Endothelial cell of hepatic sinusoid (primary cell): ENCODE results near the gene AGPAT2.

Experiments used
- in situ Hi-C: cut with HindIII; loops from 2 replicates; pipeline ENCODE4 v1.10.0; 2017; ENCODE audit warnings: low sequenced_read_pairs

AGPAT2 gene

DNA sequence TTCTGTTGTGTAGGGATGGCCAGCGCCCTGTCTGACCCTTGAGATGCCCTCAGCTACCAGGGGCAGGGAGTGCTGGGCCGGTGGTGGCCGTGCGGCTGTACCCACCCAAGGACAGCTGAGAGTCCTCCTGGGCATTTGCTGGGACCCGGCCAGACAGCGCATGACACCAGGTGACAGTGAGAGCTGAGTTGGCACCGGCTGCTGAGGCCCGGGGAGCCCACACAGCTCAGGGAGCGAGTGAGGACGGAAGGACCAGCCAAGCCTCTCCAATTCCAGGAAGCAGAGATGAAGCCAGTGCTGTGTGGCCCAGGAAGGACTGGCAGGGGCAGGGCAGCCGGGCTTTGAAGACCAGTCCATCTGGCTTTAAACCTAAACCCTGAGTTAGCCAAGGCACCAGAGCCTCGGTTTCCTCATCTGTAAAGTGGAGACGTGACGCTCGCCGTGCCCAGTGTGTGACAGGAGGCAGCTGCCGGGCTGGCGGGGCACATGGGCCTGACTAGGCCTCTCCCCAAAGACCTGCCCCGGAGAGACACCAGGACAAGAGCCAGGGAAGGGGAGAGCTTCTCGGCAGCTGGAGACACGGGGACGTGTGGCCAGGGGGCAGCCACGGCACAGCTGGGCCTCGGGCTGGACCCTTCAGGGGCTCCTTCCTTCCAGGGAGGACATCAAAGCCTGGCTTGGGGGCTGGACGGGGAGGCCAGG lies 3.0 kb upstream of the AGPAT2 start:
- in situ Hi-C loops: no loop called here

DNA sequence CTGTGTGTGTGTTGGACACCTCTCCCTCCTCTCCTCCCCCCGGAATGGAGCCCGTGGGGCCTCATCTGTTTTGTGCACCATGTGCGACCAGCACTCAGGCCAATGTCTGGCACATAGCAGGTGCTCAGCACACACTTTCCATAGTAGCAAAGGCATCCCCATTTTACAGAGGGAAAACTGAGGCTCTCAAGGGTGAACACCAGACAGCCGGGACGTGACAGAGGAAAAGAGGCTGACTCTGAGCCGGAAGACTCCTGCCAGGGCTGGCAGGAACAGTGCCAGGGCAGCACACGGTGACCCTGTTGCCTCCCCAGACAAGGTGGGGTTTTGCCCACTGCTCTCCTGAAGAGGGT lies 1.8 kb upstream of the AGPAT2 start:
- in situ Hi-C loops: no loop called here

DNA sequence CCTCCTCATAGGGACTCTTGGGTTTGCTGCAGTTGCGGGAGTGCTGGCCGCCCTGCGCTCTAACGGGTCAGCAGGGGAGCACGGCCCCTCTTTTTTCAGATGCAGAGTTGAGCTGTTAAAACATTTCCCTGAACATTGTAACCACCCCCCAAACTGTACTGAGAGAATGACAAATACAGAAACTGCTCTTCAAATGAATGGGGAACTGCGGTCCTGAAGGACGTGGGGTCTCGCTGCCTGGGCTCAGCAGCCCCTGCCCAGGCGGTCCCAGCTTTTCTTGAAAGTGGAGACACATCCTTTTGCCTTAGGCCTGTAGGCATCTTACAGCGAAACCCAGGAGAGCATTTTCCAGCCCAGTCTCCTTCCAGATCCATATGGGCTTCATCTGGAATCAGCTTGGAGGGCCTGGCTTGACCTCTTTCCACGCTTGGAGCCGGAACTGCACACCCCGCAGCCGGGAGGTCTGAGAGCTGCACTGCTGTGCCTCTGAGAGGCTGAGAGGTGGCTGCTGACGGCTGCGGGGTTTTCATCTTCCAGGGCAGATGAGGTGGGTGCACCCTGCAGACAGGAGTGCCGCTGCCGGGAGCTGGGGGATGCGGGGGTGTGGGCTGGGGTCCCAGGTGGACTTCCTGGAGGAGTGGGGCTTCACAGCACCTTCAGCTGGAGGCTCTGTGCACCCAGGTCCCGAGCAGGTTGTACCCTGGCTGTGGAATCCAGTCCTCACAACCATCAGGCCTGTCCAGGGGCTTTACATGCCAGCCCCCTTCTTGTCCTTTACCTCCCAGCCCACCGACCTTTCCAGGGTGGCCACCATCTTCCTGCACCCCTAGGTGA lies 1.2 kb upstream of the AGPAT2 start:
- in situ Hi-C loops: no loop called here

DNA sequence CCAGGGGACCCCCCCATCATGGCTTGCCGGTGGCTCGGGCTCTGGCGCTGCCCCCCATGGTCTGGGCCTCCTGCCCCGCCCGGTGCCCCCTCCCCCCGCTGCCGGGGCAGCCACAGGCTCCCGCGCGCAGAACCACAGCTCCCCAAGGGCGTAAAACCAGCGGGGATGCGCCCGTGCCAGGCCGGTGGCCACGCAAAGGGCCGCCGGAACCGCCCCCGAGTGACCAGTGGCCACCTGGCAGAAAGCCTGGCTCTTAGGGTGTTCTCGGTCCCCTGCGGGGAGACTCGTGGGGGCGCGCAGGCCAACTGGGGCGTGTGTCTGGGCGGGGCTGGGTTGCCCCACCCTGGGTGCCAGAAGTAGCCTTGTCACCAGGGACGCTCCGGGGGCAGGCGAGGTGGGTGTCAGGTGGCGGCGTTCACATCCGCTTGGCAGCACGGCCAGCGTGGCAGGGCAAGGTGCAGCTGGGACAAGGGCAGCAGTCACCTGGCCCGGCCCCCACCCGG lies 515 bp upstream of the AGPAT2 start:
- in situ Hi-C loops: no loop called here

DNA sequence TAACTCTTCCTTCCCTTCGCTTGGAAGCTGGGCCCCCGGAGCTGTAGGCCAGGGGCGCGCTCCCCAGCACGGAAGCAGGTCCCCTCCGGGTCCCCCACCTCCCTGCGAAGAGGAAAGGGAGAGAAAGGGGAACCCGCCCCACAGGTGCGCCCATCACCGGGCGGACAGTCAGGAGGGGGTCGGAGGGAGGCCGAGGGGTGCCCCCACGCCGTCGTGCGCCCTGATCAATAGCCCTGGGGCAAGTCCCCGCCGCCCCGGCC lies 793 bp downstream of the AGPAT2 start:
- in situ Hi-C loops: no loop called here

DNA sequence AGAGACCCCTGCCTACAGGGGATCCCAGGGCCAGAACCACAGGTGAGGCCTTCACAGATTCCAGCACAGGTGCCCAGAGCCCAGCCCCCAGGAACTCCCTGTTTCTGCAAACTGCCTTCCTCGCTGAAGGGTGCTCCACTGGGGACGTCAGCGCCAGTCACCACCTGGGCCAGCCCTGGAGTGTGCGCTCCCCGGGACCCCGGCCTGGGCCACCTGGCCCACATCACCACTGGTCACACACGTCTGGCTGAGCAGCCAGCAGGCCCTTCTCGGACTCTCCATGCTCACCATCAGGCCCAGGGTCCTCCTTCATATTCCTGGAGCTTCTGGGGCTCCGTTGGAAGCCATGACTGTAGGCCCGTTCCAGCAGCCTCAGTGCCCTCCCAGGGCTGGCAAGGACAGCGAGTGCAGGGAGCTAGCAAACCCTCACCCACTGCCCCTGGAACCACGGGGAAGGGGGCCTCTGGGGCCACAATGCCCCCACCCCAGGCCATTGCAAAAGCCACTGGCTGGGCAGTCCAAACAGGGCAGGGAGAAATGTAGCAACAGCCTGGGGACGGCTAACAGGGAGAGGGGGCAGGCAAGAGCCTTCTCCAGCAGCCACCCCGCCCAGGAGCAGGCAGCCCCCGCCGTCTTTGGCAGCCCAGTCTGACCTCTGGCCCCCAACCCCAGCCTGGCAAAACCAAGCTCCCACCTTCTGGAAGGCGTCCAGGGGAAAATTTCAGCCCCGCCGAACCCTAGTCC lies 1.3 kb downstream of the AGPAT2 start:
- in situ Hi-C loops: no loop called here

DNA sequence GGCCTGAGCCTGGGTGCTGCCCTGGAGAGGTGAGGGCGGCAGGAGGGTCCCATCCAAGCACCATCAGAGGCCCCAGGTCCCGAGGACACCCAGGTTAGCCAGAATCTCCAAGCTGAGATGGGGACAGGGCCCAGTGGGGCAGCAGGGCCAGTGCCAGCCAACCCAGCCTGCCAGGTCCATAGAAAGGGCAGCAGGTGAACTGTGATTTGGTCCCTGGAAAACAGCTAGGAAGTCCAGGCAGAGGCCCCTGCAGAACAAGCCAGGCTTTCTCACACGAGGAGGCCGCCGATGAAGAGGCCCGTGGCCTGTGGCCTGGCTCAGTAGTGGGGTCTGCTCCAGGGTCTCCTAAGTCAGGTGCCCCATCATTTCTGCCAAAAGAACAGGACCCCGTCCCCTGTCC lies 2.0 kb downstream of the AGPAT2 start:
- in situ Hi-C loops: no loop called here

DNA sequence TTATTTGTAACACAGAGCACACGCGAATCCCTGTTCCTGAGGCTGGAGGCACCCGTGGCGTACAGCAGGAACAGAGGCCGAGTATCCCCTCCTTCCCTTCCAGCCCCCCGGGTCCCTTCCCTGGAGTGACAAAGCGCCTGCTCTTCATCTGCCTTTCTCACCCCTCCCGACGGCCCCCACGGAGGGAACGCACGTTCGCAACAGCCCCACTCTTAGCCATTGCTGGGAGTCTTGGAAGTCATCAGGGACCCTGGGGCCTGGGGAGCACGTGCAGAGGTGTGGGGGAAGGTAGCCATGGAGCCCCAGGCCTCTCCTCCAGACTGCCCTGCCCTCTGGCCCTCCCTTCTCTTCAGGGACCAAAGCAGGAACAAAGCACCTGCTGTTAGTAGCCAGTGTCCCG lies 2.5 kb downstream of the AGPAT2 start:
- in situ Hi-C loops: no loop called here

DNA sequence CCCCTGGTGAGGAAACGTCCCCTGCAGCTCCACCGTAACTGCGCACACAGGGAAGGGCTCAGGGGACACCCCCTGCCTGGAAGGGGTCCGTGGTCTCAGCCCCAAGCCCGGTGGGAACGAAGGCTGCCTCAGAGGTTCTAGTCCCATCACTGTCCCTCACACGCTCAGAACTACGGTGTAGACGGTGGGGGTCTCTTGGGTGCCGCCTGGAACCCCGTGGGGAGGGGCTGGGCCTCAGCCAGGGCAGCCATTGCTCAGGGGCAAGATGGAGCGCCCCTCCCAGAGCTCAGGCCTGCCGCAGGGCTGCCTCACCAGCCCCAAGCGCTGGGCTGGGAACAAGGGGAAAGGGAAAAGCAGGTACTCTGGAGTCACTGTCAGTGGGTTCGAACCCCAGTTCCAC lies 2.9 kb downstream of the AGPAT2 start:
- in situ Hi-C loops: no loop called here

DNA sequence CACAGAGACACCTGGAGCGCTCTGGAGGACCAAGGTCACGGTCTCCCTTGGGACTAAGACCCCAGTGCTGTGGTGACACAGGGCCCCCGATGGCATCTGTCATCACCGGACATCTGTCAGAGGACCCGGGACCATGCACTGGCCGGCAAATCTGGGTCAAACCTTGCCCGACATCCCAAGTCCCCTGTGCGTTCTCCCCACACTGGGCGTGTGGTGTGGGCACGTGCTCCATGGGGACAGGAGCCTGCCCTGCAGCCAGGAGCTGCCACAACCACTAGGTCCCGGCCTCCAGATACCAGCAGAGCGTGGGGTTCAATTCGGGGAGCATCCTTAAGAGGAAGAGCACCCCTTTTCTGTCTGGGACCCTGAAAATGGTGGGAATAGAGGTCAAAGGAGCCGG lies 3.5 kb downstream of the AGPAT2 start:
- in situ Hi-C loops: no loop called here

DNA sequence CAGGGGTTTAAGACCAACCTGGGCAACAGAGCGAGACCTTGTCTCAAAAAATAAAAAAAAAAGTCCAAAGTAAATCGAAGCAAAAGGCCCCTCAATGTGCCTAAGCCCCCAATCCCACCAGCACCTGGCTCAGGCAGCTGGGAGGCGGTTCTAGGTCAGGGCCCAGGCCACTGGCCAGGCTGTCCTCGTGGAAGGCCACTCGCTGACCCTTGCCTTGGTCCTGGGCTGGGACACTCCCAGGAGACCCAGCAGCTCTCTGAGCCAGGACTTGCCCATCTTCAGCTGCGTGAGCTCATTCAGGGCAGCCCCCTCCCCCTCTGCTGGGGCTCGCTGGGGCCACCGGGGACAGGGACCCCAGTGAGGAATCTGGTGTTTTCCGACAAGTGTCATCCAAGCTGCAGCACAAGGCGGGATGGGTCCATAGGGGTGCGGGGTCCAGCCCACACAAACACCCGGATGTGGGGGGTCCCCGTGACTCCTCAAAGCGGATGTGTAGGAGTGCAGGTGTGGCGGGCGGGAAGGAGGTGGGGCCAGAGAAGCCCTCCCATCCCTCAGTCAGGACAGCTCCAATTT lies 4.0 kb downstream of the AGPAT2 start:
- in situ Hi-C loops: no loop called here

DNA sequence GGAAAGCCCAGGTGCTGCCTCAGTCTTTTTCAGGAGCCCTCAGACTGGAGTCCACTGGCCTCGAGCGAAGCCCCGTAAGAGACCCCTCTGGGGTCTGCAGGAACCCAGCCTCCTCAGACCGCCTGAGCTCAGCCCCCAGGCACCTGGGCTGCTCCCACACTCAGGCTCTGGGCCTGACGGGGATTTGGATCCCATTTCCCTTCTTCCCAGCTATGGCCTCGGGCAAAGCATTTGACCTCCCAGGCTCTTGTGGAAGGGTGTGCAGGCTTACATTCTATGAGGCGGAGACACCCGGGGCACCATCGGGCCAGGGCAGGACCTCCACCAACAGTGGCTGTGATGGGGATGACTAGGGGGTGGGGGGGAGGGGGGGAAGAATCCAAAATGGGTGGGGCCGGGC lies 4.5 kb downstream of the AGPAT2 start:
- in situ Hi-C loops: no loop called here

DNA sequence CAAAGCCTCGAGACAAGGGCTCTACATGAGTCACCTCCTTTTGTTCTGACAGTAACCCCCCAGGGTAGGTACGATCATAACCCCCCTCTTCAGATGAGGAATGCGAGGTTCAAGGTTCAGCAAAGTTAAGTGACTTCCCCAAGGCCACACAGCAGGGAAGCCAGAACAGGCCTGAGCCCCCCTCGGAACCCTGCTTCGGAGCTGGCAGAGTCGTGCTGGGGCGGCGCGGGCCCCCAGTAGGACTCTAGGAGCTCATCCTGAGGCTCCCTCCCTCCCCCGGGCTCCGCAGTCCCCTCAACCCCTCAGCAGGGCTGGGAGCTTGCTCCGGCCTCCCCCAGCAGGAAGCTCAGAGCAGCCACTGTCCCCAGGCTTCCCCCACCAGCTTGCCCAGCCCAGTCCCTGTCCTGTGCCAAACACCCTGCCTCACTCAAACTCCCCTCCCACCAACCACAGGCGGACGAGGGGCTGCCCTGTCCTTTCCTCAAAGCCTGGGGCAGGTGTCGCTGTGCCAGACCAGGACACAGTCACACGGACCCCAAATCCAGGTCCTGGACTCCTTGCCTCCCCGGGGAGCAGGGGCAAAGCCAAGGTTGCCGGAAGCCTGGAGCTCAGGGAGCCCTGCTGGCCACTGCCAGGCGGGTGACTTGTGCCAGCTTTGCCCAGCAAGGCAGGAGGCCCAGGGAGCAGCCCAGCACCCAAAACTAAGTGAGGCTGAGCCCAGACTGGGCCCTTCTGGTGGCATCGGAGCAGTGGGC lies 5.1 kb downstream of the AGPAT2 start:
- in situ Hi-C loops: no loop called here

DNA sequence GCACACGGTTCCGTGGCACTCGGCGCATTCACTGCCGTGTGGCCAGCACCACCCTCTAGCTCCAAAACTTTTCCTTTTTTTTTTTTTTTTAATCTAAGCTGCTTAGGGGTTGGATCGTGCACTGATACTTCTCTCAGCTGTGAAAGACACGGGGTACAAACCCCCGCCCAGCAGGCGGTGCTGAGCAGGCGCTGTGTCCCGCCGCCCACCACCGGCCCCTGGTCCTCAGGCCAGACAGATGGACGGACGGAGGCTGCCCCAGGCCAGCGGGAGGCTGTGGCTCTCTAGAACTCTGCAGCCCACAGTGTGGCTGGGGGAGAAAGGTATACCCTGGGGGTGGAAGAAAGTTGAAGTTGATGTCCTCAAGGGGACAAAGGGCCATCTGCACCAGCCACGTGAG lies 6.2 kb downstream of the AGPAT2 start:
- in situ Hi-C loops: no loop called here

DNA sequence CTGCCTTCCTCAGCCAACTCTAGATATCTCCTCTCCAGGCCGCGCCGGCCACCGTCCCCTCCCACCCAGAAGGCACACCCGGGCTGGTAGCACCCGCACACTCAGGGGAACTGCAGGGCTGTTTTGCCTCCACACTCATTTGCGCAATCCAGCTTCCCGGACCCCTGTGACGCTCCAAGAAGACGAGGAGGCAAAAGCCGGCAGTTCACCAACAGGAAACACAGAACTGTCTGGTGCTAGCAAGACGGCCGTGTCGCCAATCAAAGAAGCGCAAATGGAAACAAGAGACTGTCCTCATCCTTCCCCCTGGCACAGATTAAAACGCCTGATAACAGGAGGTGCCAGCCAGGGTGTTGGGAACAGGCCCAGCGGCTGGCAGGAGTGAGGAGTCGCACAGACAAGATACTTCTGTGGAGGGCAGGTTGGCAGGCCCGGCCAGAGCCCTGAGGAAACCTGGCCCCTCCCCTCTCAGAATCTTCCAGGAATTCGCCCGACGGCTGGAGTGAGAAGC lies 7.8 kb downstream of the AGPAT2 start:
- in situ Hi-C loops: loop anchor here (10.0 kb wide), 1 partner anchor 125 kb away; no protein-coding TSS in a partner anchor

DNA sequence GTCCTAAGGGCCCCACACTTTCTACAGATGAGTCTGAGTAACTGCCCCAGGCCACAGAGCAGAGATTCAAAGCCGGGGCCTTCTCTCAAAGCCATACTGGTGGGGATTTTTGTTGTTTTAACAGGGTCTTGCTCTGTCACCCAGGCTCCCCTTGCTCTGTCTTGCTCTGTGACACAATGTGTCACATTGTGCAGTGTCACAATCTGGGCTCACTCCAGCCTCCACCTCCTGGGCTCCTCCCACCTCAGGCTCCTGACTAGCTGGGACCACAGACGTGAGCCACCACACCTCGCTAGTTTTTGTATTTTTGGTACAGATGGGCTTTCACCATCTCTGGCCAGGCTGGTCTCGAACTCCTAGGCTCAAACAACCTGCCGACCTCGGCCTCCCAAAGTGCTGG lies 8.6 kb downstream of the AGPAT2 start:
- in situ Hi-C loops: loop anchor here (10.0 kb wide), 1 partner anchor 124 kb away; no protein-coding TSS in a partner anchor

DNA sequence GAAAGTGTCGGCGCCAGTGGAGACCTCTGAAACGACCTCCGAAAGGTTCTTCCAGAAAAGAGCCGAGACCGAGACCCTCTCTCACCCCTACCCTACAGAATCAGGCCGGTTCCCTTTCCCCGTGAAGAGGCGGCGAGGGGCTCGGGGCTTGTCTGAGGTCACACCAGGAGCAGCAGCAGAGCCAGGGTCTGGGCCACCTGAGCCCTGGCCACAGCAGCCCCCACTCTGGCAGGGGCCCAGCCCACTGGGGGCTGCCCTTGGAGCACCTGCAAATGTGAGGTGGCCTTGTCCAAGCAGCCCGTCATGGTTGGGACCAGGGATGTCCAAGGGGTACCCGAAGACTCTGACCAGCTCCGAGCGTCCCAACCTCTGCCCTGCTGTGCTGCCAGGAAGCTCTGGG lies 9.2 kb downstream of the AGPAT2 start:
- in situ Hi-C loops: loop anchor here (10.0 kb wide), 1 partner anchor 123 kb away; no protein-coding TSS in a partner anchor

DNA sequence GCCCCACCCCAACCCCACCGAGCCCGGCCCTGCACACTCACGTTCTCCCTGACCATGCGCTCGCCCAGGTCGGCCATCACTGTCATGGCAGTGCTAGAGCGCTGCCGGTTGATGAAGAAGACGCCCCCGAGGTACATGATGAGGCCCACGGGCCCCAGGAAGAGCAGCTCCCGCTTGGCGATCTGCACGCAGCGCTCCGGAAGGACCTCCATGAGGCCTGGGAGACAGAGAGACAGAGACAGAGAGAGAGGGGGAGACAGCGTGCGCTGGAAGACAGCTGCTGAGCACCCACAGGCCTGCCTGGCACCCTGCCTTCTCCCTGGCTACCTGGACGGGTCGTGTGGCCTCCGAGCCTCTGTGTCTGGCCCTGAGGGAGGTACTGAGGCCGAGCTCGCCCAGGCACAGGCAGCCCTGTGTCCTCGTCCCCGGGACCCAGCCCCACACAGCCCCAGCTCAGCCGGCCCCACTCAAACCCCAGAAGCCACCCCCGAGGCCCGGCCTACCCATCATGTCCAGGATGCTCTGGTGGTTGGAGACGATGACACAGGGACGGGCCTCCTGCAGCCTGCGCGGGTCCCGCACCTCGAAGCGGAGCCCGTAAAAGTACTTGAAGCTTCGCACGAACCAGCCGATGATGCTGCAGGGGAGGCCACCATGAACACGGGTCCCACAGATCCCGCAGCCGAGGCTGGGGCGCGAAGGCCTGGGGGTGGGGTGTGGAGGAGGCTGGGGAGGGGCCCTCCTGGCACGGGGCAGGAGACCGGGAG lies 10.2 kb downstream of the AGPAT2 start:
- in situ Hi-C loops: loop anchor here (10.0 kb wide), 1 partner anchor 122 kb away; no protein-coding TSS in a partner anchor

DNA sequence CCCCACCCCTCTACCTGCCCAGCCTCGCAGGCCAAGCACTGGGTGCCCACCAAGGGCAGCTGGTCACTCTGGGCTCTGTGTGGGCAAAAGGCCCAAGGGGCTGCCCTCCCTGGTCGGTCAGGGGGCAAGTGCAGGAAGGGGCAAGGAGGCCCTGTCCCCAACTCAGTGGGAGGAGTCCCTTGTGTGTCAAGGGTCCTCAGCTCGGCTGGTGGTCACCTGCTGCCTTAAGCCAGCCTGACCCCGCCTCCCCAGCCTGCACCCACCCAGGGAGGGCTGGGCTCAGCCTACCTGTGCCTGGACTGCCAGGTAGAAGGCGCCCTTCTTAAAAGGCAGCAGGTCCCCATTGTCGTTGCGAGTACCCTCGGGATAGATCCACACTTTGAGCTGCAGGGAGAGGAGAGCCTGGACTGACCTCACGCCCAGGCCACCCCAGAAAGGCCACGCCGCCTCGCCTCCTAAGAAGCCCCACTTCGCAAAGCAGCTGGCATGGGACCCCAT lies 10.9 kb downstream of the AGPAT2 start:
- in situ Hi-C loops: loop anchor here (10.0 kb wide), 1 partner anchor 122 kb away; no protein-coding TSS in a partner anchor
